ENCODE results near the gene CD6.

CD6 gene

GRCh38 chr11:61023086-61023965 lies 51.8 kb downstream of the CD6 start:
- Histone ChIP-seq H3K4me3 (no peak overlapping the region), H3K27ac (no peak overlapping the region), H3K27me3 (peaks cover 0 to 70% of the 10 kb centered on the region in 2 donors), H3K36me3 (no peaks in the 10 kb centered on the region), H3K4me1 (no peaks in the 10 kb centered on the region), H3K9me3 (no peaks in the 10 kb centered on the region)
- DNase-seq, result no peak
- TF ChIP-seq CTCF (IDR thresholded peaks at IDR 0.05), result no peak
- intact Hi-C loops (cut with DNase I; ENCODE audit: low total_unique reads), result no loop called here

GRCh38 chr11:61023966-61024295 lies 52.5 kb downstream of the CD6 start:
- Histone ChIP-seq H3K4me1 (no peaks in the 10 kb centered on the region), H3K9me3 (no peaks in the 10 kb centered on the region), H3K4me3 (no peak overlapping the region), H3K27ac (no peak overlapping the region), H3K36me3 (no peaks in the 10 kb centered on the region), H3K27me3 (peaks cover 0 to 64% of the 10 kb centered on the region in 2 donors)
- intact Hi-C loops (cut with DNase I; ENCODE audit: low total_unique reads), result no loop called here
- TF ChIP-seq CTCF (IDR thresholded peaks at IDR 0.05), result no peak
- no peak for DNase-seq

- no peaks in the 10 kb centered on the region for H3K36me3 ChIP-seq
- H3K9me3 ChIP-seq, result no peaks in the 10 kb centered on the region
- no peak for DNase-seq
- no peaks in the 10 kb centered on the region for H3K4me1 ChIP-seq
- no peak for TF ChIP-seq CTCF (IDR thresholded peaks at IDR 0.05)
- H3K27me3 ChIP-seq, result peaks cover 0 to 51% of the 10 kb centered on the region in 2 donors
- H3K4me3 ChIP-seq, result no peak overlapping the region
- intact Hi-C loops (cut with DNase I; ENCODE audit: low total_unique reads), result no loop called here
- no peak overlapping the region for H3K27ac ChIP-seq
Measured at GRCh38 chr11:61024938-61025820, 53.7 kb downstream of the CD6 start.

- Histone ChIP-seq H3K4me3 (no peak overlapping the region), H3K27ac (no peak overlapping the region), H3K36me3 (no peaks in the 10 kb centered on the region), H3K27me3 (peaks cover 0 to 45% of the 10 kb centered on the region in 2 donors), H3K9me3 (no peaks in the 10 kb centered on the region), H3K4me1 (no peaks in the 10 kb centered on the region)
- no peak for TF ChIP-seq CTCF (IDR thresholded peaks at IDR 0.05)
- intact Hi-C loops (cut with DNase I; ENCODE audit: low total_unique reads), result no loop called here
- DNase-seq, result no peak
Measured at GRCh38 chr11:61025821-61026120, 54.3 kb downstream of the CD6 start.

GRCh38 chr11:61026121-61027031 lies 54.9 kb downstream of the CD6 start:
- Histone ChIP-seq H3K27me3 (peaks cover 0 to 39% of the 10 kb centered on the region in 2 donors), H3K9me3 (no peaks in the 10 kb centered on the region), H3K4me3 (no peak overlapping the region), H3K36me3 (no peaks in the 10 kb centered on the region), H3K4me1 (no peaks in the 10 kb centered on the region), H3K27ac (no peak overlapping the region)
- DNase-seq, result no peak
- intact Hi-C loops (cut with DNase I; ENCODE audit: low total_unique reads), result no loop called here
- TF ChIP-seq CTCF (IDR thresholded peaks at IDR 0.05), result no peak
